H9 (cell line): Measurements from ENCODE around the gene OR4D1. TPM values are rescaled to one million over a fixed set of nuclear protein-coding genes. Genes with fewer than 3 reads are reported as not detected.

Source experiments
- DNase-seq: peaks from one replicate; pipeline ENCODE4 v3.0.0-alpha.2; 2017
- H2AFZ ChIP-seq: one replicate; pipeline ENCODE4 v1.6.1; 2013; ENCODE audit warnings: mild to moderate bottlenecking, low read length, control low read depth, moderate library complexity
- H2AK5ac ChIP-seq: 2 replicates; pipeline ENCODE4 v1.6.1; 2013; ENCODE audit warnings: low read length, control low read depth, mixed read lengths; ENCODE audit not compliant: insufficient read length
- H2BK120ac ChIP-seq: one replicate; pipeline ENCODE4 v1.6.1; 2013; ENCODE audit warnings: low read depth, mild to moderate bottlenecking, low read length, control low read depth, inconsistent platforms; ENCODE audit not compliant: poor library complexity, severe bottlenecking
- H2BK12ac ChIP-seq: 2 replicates; pipeline ENCODE4 v1.6.1; 2013; ENCODE audit warnings: low read length, control low read depth, mixed read lengths, low read depth; ENCODE audit not compliant: insufficient read length
- H2BK15ac ChIP-seq: 2 replicates; pipeline ENCODE4 v1.6.1; 2013; ENCODE audit warnings: low read depth, low read length, control low read depth
- H2BK20ac ChIP-seq: one replicate; pipeline ENCODE4 v1.6.1; 2013; ENCODE audit warnings: low read depth, mild to moderate bottlenecking, low read length, control low read depth, inconsistent platforms; ENCODE audit not compliant: poor library complexity, severe bottlenecking
- H2BK5ac ChIP-seq: 2 replicates; pipeline ENCODE4 v1.6.1; 2013; ENCODE audit warnings: low read length, control low read depth, mixed read lengths; ENCODE audit not compliant: insufficient read length
- H3K14ac ChIP-seq: 2 replicates; pipeline ENCODE4 v1.6.1; 2013; ENCODE audit warnings: low read length, control low read depth; ENCODE audit not compliant: insufficient read depth
- H3K18ac ChIP-seq: 2 replicates; pipeline ENCODE4 v1.6.1; 2013; ENCODE audit warnings: low read depth, mild to moderate bottlenecking, mixed read lengths, low read length, control low read depth; ENCODE audit not compliant: insufficient read length
- H3K23ac ChIP-seq: 2 replicates; pipeline ENCODE4 v1.6.1; 2013; ENCODE audit warnings: low read length, control low read depth, mixed read lengths, low read depth; ENCODE audit not compliant: insufficient read length
- H3K23me2 ChIP-seq: 2 replicates; pipeline ENCODE4 v1.6.1; 2013; ENCODE audit warnings: low read depth, mild to moderate bottlenecking, mixed read lengths, low read length, control low read depth; ENCODE audit not compliant: insufficient read length, poor library complexity, severe bottlenecking
- H3K27ac ChIP-seq: 2 replicates; pipeline ENCODE4 v1.5.1; 2013; ENCODE audit warnings: low read length, control low read depth, mixed read lengths, low read depth; ENCODE audit not compliant: insufficient read length
- H3K27me3 ChIP-seq: 2 replicates; pipeline ENCODE4 v1.6.1; 2013; ENCODE audit warnings: low read length, control low read depth, inconsistent platforms; ENCODE audit not compliant: insufficient read depth
- H3K4ac ChIP-seq: 2 replicates; pipeline ENCODE4 v1.6.1; 2013; ENCODE audit warnings: low read depth, mild to moderate bottlenecking, control low read depth, inconsistent platforms, low read length, moderate library complexity
- H3K4me1 ChIP-seq: 2 replicates; pipeline ENCODE4 v1.6.1; 2013; ENCODE audit warnings: low read length, control low read depth, inconsistent platforms; ENCODE audit not compliant: insufficient read depth
- H3K4me2 ChIP-seq: 2 replicates; pipeline ENCODE4 v1.6.1; 2013; ENCODE audit warnings: low read length, control low read depth, mixed read lengths; ENCODE audit not compliant: insufficient read length, insufficient read depth
- H3K56ac ChIP-seq: 2 replicates; pipeline ENCODE4 v1.6.1; 2013; ENCODE audit warnings: low read depth, mild to moderate bottlenecking, mixed read lengths, low read length, control low read depth; ENCODE audit not compliant: insufficient read length
- H3K79me1 ChIP-seq: 2 replicates; pipeline ENCODE4 v1.6.1; 2013; ENCODE audit warnings: low read depth, mild to moderate bottlenecking, moderate library complexity, low read length, control low read depth, inconsistent platforms; ENCODE audit not compliant: insufficient read depth, poor library complexity, severe bottlenecking
- H3K79me2 ChIP-seq: 2 replicates; pipeline ENCODE4 v1.6.1; 2013; ENCODE audit warnings: low read length, control low read depth, inconsistent platforms; ENCODE audit not compliant: insufficient read depth
- H3K9ac ChIP-seq: 2 replicates; pipeline ENCODE4 v1.6.1; 2013; ENCODE audit warnings: low read length, control low read depth, mixed read lengths; ENCODE audit not compliant: insufficient read length; ENCODE audit errors: extremely low read depth
- H3K9me3 ChIP-seq: one replicate; pipeline ENCODE4 v1.6.1; 2013; ENCODE audit warnings: low read depth, low read length, inconsistent platforms; ENCODE audit not compliant: control insufficient read depth
- H3T11ph ChIP-seq: one replicate; pipeline ENCODE4 v1.6.1; 2013; ENCODE audit warnings: mild to moderate bottlenecking, low read length, control low read depth, inconsistent platforms
- H4K20me1 ChIP-seq: one replicate; pipeline ENCODE4 v1.6.1; 2013; ENCODE audit not compliant: control insufficient read depth, insufficient read length, insufficient read depth
- H4K5ac ChIP-seq: 2 replicates; pipeline ENCODE4 v1.6.1; 2013; ENCODE audit warnings: low read depth, mild to moderate bottlenecking, mixed read lengths, low read length, control low read depth; ENCODE audit not compliant: insufficient read length
- H4K8ac ChIP-seq: replicated peaks from 2 replicates; pipeline ENCODE4 v1.6.1; 2013; ENCODE audit warnings: low read length, control low read depth, mixed read lengths, low read depth; ENCODE audit not compliant: insufficient read length
- H4K91ac ChIP-seq: 2 replicates; pipeline ENCODE4 v1.6.1; 2013; ENCODE audit warnings: low read depth, mild to moderate bottlenecking, moderate library complexity, mixed read lengths, low read length, control low read depth; ENCODE audit not compliant: insufficient read length
- H3K27ac Mint-ChIP-seq, 3 experiments: 2 replicates in 2 of 3; 3 replicates in 1 of 3; pipeline ENCODE4 v1.8.0; 2020 to 2021; ENCODE audit warnings: mixed read lengths in 3 of 3, mild to moderate bottlenecking in 1 of 3, moderate library complexity in 1 of 3
- H3K27me3 Mint-ChIP-seq: 2 replicates; pipeline ENCODE4 v1.8.0; 2021; ENCODE audit warnings: low read depth, mild to moderate bottlenecking, moderate library complexity, mixed read lengths
- H3K36me3 Mint-ChIP-seq, 3 experiments: 2 replicates in 2 of 3; 3 replicates in 1 of 3; pipeline ENCODE4 v1.8.0; 2020 to 2021; ENCODE audit warnings: low read depth in 3 of 3, mixed read lengths in 3 of 3; ENCODE audit not compliant: insufficient read depth in 1 of 3
- H3K4me1 Mint-ChIP-seq, 2 experiments: 2 replicates each; pipeline ENCODE4 v1.8.0; 2020; ENCODE audit warnings: mixed read lengths in 2 of 2
- H3K4me3 Mint-ChIP-seq, 2 experiments: 2 replicates in 1 of 2; 3 replicates in 1 of 2; pipeline ENCODE4 v1.8.0; 2020 to 2021; ENCODE audit warnings: mild to moderate bottlenecking in 2 of 2, mixed read lengths in 2 of 2, moderate library complexity in 1 of 2
- H3K9me3 Mint-ChIP-seq, 2 experiments: 2 replicates in 1 of 2; 3 replicates in 1 of 2; pipeline ENCODE4 v1.8.0; 2020; ENCODE audit warnings: mild to moderate bottlenecking in 2 of 2, mixed read lengths in 2 of 2, moderate library complexity in 1 of 2
- CTCF ChIP-seq: fragments of 200-600 bp; sonication (generic); conservative IDR thresholded peaks from 3 replicates; pipeline ENCODE4 v1.8.0; 2021; ENCODE audit warnings: antibody characterized with exemption, mild to moderate bottlenecking
- WGBS: extraction: QIAGEN DNeasy Blood & Tissue Kit; methylation state at CpG from one replicate; pipeline ENCODE4 v1.1.7; 2013; ENCODE audit warnings: missing lambda C conversion rate, low lambda C conversion rate, mixed read lengths; ENCODE audit not compliant: insufficient read length; ENCODE audit errors: extremely low coverage; 5-methylcytosine and 5-hydroxymethylcytosine counted together
- total RNA-seq: library from RNA; stranded (reverse); gene quantifications from 2 replicates; pipeline ENCODE4 v1.2.1, GENCODE V29; 2021

OR4D1 gene
- total RNA-seq, 1 experiment from 2014 or later, result 0.11 TPM

- WGBS, result no CpG with 5 or more reads among the region's 6 CpGs
- Mint-ChIP-seq H3K27ac (no peak within 1 kb of the TSS), H3K36me3 (no peaks in the 10 kb centered on the region), H3K9me3 (no peaks in the 10 kb centered on the region), H3K4me3 (no peak within 1 kb of the TSS), H3K4me1 (peaks cover 5 to 7% of the 10 kb centered on the region in 2 experiments; a peak in 3 of 4 replicates), H3K27me3 (peaks cover 17% of the 10 kb centered on the region)
- no peaks in the 10 kb centered on the region for H3K27me3 ChIP-seq
- no peak within 1 kb of the TSS for H3K23ac ChIP-seq
- no peak within 1 kb of the TSS for H3K14ac ChIP-seq
- H2BK15ac ChIP-seq, result no peak within 1 kb of the TSS
- H3K23me2 ChIP-seq, result no peaks in the 10 kb centered on the region
- no peak within 1 kb of the TSS for H2BK5ac ChIP-seq
- no peak within 1 kb of the TSS for H3K27ac ChIP-seq
- no peak within 1 kb of the TSS for H3T11ph ChIP-seq
- H3K79me1 ChIP-seq, result no peaks in the 10 kb centered on the region
- no peaks in the 10 kb centered on the region for H4K20me1 ChIP-seq
- no peak within 1 kb of the TSS for H3K4ac ChIP-seq
- no peak within 1 kb of the TSS for H2AFZ ChIP-seq
- H3K56ac ChIP-seq, result no peak within 1 kb of the TSS
- no peak within 1 kb of the TSS for H3K4me2 ChIP-seq
- H3K9ac ChIP-seq, result no peak within 1 kb of the TSS
- no peak within 1 kb of the TSS for H2AK5ac ChIP-seq
- H3K18ac ChIP-seq, result no peak within 1 kb of the TSS
- no peak for DNase-seq
- H2BK120ac ChIP-seq, result no peak within 1 kb of the TSS
- no peak within 1 kb of the TSS for H2BK12ac ChIP-seq
- H4K91ac ChIP-seq, result no peak within 1 kb of the TSS
- H4K8ac ChIP-seq, result no peak within 1 kb of the TSS
- TF ChIP-seq CTCF, result no peak
- no peak within 1 kb of the TSS for H4K5ac ChIP-seq
- H3K9me3 ChIP-seq, result no peaks in the 10 kb centered on the region
- H3K79me2 ChIP-seq, result no peaks in the 10 kb centered on the region
- H3K4me1 ChIP-seq, result no peaks in the 10 kb centered on the region
- H2BK20ac ChIP-seq, result no peak within 1 kb of the TSS
Measured at GRCh38 chr17:58192612-58193011, 44.4 kb downstream of the OR4D1 start, which contains the start of gene EPX. EPX (plus strand) TSS chr17:58192726; CDS start chr17:58192847, 121 bp downstream.
